ENCODE results near the gene WFIKKN1. TPM values are rescaled to one million over a fixed set of nuclear protein-coding genes. Genes with fewer than 3 reads are reported as not detected.

Gene WFIKKN1
- total and polyA plus RNA-seq, 2 of the 13 experiments (the other 11 are each of a cell fraction or from before 2014, with no cell fraction given): 1.7 to 4.9 TPM

GRCh38 chr16:641326-642188 lies 10.8 kb downstream of the WFIKKN1 start, which contains the start of gene MCRIP2 (continued):
- no peak for TF ChIP-seq ZBTB40 (IDR thresholded peaks at IDR 0.05)
- no peak for TF ChIP-seq ZBTB40 (CRISPR knock-in tag; IDR thresholded peaks at IDR 0.05)
- no peak for TF ChIP-seq KMT2B (CRISPR knock-in tag; IDR thresholded peaks at IDR 0.05)
- no peak for TF ChIP-seq NFIB (CRISPR knock-in tag; IDR thresholded peaks at IDR 0.05; ENCODE audit: borderline replicate concordance)
- TF ChIP-seq, protein P1, sequence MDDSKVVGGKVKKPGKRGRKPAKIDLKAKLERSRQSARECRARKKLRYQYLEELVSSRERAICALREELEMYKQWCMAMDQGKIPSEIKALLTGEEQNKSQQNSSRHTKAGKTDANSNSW (CRISPR knock-in tag; IDR thresholded peaks at IDR 0.05; ENCODE audit: borderline replicate concordance): 0 out of 2 replicates have a peak, but pooled peaks have one; percentile 16
- TF ChIP-seq STAT5B (CRISPR knock-in tag; IDR thresholded peaks at IDR 0.05): no peak
- TF ChIP-seq DMAP1 (CRISPR knock-in tag; IDR thresholded peaks at IDR 0.05): no peak
- no peak; the same call in 1 of the 2 replicates for TF ChIP-seq CBFB (CRISPR knock-in tag; IDR thresholded peaks at IDR 0.05)
- no peak; the same call in 1 of the 2 replicates for TF ChIP-seq KDM3A (CRISPR knock-in tag; IDR thresholded peaks at IDR 0.05; ENCODE audit: low read depth)
- TF ChIP-seq GFI1 (CRISPR knock-in tag; IDR thresholded peaks at IDR 0.05; ENCODE audit: borderline replicate concordance): 0 out of 2 replicates have a peak, but pooled peaks have one; percentile 37
- no peak for TF ChIP-seq ZNF207 (IDR thresholded peaks at IDR 0.05; ENCODE audit: borderline replicate concordance)
- TF ChIP-seq NFYB (CRISPR knock-in tag; IDR thresholded peaks at IDR 0.05): no peak
- TF ChIP-seq TP53 (CRISPR knock-in tag; conservative IDR thresholded peaks at IDR 0.05): no peak
- TF ChIP-seq ZNF766 (CRISPR knock-in tag; IDR thresholded peaks at IDR 0.05; ENCODE audit: borderline replicate concordance): no peak
- TF ChIP-seq ISX (CRISPR knock-in tag; conservative IDR thresholded peaks at IDR 0.05): no peak
- no peak for TF ChIP-seq ZNF225 (CRISPR knock-in tag; IDR thresholded peaks at IDR 0.05)
- TF ChIP-seq ZNF160 (CRISPR knock-in tag; IDR thresholded peaks at IDR 0.05): no peak
- no peak for TF ChIP-seq CEBPZ (IDR thresholded peaks at IDR 0.05; ENCODE audit: low read length)
